NCI-H2107 treated with DMSO at 0.1 percent for 48 hours (cell line): Measurements from ENCODE around the gene PPP1CA.
A peak's percentile ranks its signal among the peaks of the same experiment; 100 is the strongest.
"Not testable (repeated sequence)": the region's sequence is repeated elsewhere in the genome, so short reads cannot be mapped to it uniquely, and the experiment has no call there.

Source experiments
- DNase-seq: peaks from one replicate; lab custom pipeline; 2025; ENCODE audit not compliant: unreplicated experiment; lab: John Stamatoyannopoulos, UW

Gene PPP1CA

GRCh38 chr11:67435031-67435726 is 33.5 kb upstream of the PPP1CA start:
- DNase-seq: no peak

- DNase-seq: no peak
These were observed 32.8 kb upstream of the PPP1CA start for GRCh38 chr11:67434395-67434881.

- no peak for DNase-seq
These were observed 32.1 kb upstream of the PPP1CA start for GRCh38 chr11:67433536-67434394.

GRCh38 chr11:67432655-67433349 is 31.1 kb upstream of the PPP1CA start:
- no peak for DNase-seq

- no peak for DNase-seq
These were observed 29.9 kb upstream of the PPP1CA start for GRCh38 chr11:67431346-67432249.

GRCh38 chr11:67429722-67430121 is 28.1 kb upstream of the PPP1CA start:
- DNase-seq: no peak

- DNase-seq: no peak
These were observed 27.5 kb upstream of the PPP1CA start for GRCh38 chr11:67429038-67429668.

GRCh38 chr11:67428052-67429001 is 26.7 kb upstream of the PPP1CA start, which contains the start of gene RPS6KB2:
Gene RPS6KB2, plus strand, starts transcription at chr11:67428494. Its CDS starts 52 bp downstream, at chr11:67428546.
- peak; percentile 89 for DNase-seq

GRCh38 chr11:67427364-67427859 is 25.8 kb upstream of the PPP1CA start:
- DNase-seq: not testable (repeated sequence)

- no peak for DNase-seq
These were observed 22.4 kb upstream of the PPP1CA start for GRCh38 chr11:67423891-67424613.

GRCh38 chr11:67423466-67423865 is 21.8 kb upstream of the PPP1CA start:
- no peak for DNase-seq

- DNase-seq: no peak
These were observed 21.2 kb upstream of the PPP1CA start for GRCh38 chr11:67422891-67423290.

- no peak for DNase-seq
These were observed 19.9 kb upstream of the PPP1CA start for GRCh38 chr11:67421430-67422031.

- peak; percentile 63 for DNase-seq
These were observed 19.2 kb upstream of the PPP1CA start for GRCh38 chr11:67420646-67421429.

- no peak for DNase-seq
These were observed 18.5 kb upstream of the PPP1CA start for GRCh38 chr11:67420147-67420645.

GRCh38 chr11:67419325-67420049 is 17.8 kb upstream of the PPP1CA start:
- no peak for DNase-seq
